Colon (tissue), 2 donors: ENCODE results near the gene BCL2L11.

Source experiments
- FAIRE-seq: peaks from 2 replicates; lab custom pipeline; 2012; peaks lifted over from hg19 to GRCh38; lab: Jason Lieb, UNC
- donor health status: control.
- donor health status: control.

BCL2L11 gene

DNA sequence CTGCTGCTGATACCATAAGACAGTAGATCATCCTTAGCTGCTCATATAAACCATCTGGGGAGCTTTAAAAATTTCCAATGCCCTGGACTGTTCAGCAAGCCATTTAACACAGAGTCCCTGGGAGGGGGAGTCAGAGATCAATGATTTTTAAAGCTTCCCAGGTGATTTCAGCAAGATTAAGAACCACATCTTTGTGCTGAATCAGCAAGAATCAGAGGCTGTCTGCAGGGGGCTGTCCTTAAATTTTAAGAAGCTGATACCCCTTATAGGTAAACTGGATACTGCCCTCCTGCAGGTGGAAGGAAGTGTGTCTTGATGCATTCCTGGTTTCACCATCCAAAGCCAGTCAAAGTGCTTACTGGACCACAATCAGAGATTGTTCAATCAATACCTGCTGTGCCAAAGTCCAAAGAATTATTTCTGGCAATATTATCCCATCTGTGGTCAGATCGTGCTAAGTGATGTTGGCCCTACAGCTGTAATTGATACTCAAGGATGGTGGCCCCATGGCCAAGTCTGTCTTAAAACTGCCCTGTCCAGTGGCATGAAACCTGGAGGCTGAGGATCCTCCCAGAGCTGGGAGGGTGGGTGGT lies 72.2 kb downstream of the BCL2L11 start:
- no peak for FAIRE-seq

DNA sequence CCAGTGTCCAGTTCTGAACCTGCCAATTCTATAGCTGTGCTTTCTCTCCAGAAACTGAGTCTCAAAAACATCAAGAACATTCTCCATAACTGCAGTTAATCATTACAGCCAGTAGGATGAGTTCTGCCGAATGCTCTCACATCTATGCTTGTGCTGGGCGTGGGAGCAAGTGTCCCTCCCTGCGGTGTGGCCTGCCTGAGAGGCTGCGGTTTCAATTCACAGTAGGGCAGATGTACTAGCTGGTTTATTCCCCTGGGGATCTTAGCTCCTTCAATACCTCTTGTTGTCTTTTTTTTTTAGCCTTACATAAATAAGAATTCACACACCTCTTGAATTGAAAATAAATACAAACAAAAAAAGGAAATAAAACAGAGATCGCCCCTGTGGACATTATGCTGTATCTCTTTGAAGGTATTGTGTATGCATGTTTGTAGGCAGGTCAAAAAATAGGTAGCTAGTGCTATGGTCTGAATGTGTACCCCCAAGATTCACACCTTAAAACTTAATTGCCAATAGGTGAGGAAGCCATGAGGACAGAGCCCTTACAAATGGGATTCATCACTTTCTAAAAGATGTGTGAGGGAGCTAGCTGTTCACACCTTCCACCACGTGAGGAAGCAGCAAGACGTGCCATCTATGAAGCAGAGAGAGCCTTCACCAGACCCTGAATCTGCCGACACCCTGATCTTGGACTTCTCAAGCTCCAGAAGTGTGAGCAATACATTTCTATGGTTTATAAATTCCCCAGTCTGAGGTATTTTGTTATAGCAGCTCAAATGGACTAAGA lies 74.3 kb downstream of the BCL2L11 start:
- no peak for FAIRE-seq

DNA sequence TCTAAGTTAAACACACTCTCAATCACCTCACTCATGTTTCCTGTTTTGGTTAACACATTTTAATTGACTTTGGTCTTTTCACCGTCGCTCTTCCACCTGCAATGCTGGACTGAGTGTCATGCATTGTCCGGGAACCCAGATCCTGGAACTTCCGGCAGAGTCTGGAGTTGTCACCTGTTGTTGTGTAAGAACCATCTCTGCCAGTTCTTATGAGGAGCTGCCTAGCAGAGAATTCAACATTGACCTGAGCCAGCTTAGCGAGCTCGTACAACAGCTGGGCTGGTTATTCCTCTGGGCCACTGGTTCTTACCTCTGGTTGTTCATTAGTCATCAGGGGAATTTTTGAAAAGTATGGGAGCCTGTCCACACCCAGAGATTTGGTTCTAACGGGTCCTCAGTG lies 75.7 kb downstream of the BCL2L11 start:
- FAIRE-seq: no peak

- FAIRE-seq: no peak
Observed at GRCh38 chr2:111198701-111199100, 78.0 kb downstream of the BCL2L11 start.

GRCh38 chr2:111199840-111200239 lies 79.1 kb downstream of the BCL2L11 start:
- no peak for FAIRE-seq

GRCh38 chr2:111200333-111200881 lies 79.7 kb downstream of the BCL2L11 start:
- FAIRE-seq: no peak

DNA sequence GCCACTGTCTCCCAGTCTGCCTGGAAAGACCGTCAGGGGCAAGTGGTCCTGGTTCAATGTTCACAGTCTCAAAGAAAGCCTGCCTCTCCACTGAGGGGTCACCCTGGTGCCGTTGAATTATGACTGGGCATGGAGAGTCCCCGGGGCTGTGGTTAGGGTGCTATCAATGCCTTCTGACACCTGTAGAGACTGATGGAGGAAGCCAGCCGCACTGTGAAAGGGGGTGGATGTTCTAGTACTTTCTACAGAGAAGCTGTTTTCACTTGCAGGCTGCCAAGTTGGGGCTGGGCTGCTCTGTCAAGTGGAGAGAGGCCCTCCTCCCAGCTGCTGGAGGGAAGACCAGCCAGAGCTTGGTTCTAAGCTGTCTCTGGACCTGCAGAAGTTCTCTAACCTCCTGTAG lies 80.5 kb downstream of the BCL2L11 start:
- no peak for FAIRE-seq

DNA sequence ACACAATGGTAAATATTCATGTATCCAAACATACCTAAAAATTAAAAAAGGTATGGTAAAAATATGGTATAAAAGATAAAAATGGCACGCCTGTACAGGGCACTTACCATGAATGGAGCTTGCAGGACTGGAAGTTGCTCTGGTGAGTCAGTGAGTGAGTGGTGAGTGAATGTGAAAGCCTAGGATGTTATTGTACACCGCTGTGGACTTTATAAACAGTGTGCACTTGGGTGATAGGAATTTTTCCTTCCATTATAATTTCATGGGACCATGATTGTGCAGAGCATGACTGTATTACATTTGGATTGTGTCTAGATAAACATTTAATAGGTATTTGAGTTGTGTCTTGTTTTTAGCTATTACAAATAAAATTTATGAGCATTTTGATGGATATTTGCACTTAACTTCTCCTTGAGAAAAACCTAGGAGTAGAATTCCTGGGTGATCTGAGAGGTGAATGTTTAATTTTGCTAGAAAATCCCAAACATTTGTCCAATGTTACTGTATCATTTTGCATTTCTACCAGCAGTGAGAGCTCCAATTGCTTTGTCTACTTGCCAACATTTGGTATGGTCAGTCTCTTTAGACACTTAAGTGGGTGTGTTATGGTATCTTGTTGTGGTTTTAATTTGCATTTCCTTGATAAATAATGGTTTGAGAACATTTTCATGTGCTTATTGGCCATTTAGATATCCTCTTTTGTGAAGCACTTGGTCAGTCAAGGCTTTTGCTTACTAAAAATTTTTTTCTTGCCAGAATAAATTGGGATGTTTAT lies 81.7 kb downstream of the BCL2L11 start:
- no peak for FAIRE-seq

DNA sequence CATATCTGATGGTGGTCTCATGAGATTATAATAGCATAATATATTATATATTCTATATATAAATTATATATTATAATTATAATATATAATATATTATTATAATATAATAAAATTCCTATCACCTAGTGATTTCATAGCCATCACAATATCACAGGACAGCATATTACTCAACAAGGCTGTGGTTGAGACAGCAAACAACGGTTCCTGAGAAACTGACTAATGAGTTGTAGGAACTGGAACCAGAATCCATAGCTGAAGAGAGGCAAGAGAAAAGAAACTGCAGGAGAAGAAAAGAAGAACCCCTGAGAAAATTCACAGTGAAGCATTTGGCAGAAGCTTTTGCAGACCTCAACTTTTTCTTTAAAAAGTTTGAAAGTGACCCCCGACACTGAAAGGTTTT lies 84.0 kb downstream of the BCL2L11 start:
- FAIRE-seq: no peak

- no peak for FAIRE-seq
Observed at GRCh38 chr2:111205774-111206173, 85.1 kb downstream of the BCL2L11 start.

GRCh38 chr2:111207851-111208250 lies 87.1 kb downstream of the BCL2L11 start:
- FAIRE-seq: no peak

DNA sequence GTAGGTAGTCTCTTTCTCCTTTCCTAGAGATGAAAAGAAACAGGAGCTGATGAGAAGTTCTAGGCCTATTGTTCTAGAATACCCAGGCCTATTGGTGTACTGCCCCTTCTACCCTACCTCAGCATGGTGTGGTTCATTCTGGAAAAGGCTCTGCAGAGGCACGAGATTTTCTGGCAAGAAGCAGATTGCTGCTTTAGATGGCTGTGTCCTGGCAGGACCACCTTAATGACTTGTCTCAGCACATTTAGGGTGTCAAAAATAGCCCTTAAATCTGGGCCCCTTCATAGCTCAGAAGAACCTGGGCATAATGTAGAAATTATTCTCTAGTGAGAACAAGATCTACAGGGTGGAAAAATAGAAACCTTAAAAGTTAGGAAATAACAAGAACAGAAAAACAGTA lies 87.9 kb downstream of the BCL2L11 start:
- FAIRE-seq: no peak

GRCh38 chr2:111209045-111209514 lies 88.4 kb downstream of the BCL2L11 start:
- no peak for FAIRE-seq

- FAIRE-seq: no peak
Observed at GRCh38 chr2:111210036-111210435, 89.3 kb downstream of the BCL2L11 start.

DNA sequence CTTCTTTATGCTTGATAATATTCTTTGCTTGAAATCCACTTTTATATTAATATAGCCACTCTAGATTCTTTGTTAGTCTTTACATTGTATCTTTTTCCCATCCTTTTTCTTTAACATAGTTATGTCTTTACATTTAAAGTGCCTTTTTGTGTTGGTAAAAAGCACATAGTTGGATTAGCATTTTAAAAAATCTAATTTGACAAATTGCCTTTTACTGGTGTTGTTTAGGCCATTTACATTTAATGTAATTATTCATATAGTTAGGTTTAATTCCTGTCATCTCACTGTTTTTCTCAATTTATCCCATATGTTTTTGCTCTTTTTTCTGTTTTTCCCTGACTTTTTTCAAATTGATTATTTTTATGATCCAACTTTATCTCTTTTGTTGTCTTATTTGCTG lies 93.2 kb downstream of the BCL2L11 start:
- FAIRE-seq: no peak

- no peak for FAIRE-seq
Observed at GRCh38 chr2:111216811-111217652, 96.3 kb downstream of the BCL2L11 start.
